ENCODE results near the gene SLC4A11. TPM values are rescaled to one million over a fixed set of nuclear protein-coding genes. Genes with fewer than 3 reads are reported as not detected.

Gene SLC4A11
- total and polyA plus RNA-seq, 2 experiments from 2014 or later = 14.8 to 17.1 TPM

DNA sequence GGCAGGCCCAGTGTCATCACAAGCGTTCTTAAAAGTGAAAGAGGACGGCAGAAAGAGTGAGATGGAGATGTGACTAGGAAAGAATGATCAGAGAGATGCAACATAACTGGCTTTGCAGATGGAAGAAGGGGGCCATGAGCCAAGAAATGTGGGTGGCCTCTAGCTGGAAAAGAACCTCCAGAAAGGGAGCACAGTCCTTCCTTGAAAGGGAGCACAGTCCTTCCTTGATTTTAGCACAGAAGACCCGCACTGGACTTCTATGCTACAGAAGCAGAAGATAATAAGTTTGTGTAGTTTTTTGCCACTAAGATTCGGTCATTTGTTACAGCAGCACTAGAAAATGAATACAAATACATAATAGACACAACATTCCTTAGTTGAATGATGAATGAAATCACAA lies 58.7 kb downstream of the SLC4A11 start:
- Histone ChIP-seq H3K27me3 (ENCODE audit: insufficient read depth) (no peaks in the 10 kb centered on the region), H3K79me2 (replicated peaks; ENCODE audit: insufficient read depth) (peaks cover 14% of the 10 kb centered on the region), H3K4me3 (no peak overlapping the region), H3K4me2 (no peak overlapping the region), H2AFZ (no peak overlapping the region), H3K36me3 (ENCODE audit: insufficient read depth) (no peaks in the 10 kb centered on the region), H4K20me1 (replicated peaks; ENCODE audit: insufficient read depth) (peaks cover 3% of the 10 kb centered on the region; the same call in 1 of the 2 replicates), H3K9me2 (ENCODE audit: insufficient read depth) (no peaks in the 10 kb centered on the region), H3K27ac (ENCODE audit: low read depth) (no peak overlapping the region), H3K4me1 (ENCODE audit: insufficient read depth) (peaks cover 3% of the 10 kb centered on the region; the same call in 1 of the 2 replicates), H3F3A (replicated peaks; ENCODE audit: low read depth) (no peaks in the 10 kb centered on the region)
- peaks cover 7% of the 10 kb centered on the region; the same call in 2 of the 3 replicates for H3K4me1 Mint-ChIP-seq
- H3K27me3 Mint-ChIP-seq (ENCODE audit: insufficient read depth, low read depth, poor library complexity) = peaks cover 2% of the 10 kb centered on the region
- H3K36me3 Mint-ChIP-seq (ENCODE audit: low read depth) = no peaks in the 10 kb centered on the region
- TF ChIP-seq, protein P1, sequence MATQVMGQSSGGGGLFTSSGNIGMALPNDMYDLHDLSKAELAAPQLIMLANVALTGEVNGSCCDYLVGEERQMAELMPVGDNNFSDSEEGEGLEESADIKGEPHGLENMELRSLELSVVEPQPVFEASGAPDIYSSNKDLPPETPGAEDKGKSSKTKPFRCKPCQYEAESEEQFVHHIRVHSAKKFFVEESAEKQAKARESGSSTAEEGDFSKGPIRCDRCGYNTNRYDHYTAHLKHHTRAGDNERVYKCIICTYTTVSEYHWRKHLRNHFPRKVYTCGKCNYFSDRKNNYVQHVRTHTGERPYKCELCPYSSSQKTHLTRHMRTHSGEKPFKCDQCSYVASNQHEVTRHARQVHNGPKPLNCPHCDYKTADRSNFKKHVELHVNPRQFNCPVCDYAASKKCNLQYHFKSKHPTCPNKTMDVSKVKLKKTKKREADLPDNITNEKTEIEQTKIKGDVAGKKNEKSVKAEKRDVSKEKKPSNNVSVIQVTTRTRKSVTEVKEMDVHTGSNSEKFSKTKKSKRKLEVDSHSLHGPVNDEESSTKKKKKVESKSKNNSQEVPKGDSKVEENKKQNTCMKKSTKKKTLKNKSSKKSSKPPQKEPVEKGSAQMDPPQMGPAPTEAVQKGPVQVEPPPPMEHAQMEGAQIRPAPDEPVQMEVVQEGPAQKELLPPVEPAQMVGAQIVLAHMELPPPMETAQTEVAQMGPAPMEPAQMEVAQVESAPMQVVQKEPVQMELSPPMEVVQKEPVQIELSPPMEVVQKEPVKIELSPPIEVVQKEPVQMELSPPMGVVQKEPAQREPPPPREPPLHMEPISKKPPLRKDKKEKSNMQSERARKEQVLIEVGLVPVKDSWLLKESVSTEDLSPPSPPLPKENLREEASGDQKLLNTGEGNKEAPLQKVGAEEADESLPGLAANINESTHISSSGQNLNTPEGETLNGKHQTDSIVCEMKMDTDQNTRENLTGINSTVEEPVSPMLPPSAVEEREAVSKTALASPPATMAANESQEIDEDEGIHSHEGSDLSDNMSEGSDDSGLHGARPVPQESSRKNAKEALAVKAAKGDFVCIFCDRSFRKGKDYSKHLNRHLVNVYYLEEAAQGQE (IDR thresholded peaks at IDR 0.05; ENCODE audit: unreplicated experiment) = no peak
- TF ChIP-seq, protein P2, sequence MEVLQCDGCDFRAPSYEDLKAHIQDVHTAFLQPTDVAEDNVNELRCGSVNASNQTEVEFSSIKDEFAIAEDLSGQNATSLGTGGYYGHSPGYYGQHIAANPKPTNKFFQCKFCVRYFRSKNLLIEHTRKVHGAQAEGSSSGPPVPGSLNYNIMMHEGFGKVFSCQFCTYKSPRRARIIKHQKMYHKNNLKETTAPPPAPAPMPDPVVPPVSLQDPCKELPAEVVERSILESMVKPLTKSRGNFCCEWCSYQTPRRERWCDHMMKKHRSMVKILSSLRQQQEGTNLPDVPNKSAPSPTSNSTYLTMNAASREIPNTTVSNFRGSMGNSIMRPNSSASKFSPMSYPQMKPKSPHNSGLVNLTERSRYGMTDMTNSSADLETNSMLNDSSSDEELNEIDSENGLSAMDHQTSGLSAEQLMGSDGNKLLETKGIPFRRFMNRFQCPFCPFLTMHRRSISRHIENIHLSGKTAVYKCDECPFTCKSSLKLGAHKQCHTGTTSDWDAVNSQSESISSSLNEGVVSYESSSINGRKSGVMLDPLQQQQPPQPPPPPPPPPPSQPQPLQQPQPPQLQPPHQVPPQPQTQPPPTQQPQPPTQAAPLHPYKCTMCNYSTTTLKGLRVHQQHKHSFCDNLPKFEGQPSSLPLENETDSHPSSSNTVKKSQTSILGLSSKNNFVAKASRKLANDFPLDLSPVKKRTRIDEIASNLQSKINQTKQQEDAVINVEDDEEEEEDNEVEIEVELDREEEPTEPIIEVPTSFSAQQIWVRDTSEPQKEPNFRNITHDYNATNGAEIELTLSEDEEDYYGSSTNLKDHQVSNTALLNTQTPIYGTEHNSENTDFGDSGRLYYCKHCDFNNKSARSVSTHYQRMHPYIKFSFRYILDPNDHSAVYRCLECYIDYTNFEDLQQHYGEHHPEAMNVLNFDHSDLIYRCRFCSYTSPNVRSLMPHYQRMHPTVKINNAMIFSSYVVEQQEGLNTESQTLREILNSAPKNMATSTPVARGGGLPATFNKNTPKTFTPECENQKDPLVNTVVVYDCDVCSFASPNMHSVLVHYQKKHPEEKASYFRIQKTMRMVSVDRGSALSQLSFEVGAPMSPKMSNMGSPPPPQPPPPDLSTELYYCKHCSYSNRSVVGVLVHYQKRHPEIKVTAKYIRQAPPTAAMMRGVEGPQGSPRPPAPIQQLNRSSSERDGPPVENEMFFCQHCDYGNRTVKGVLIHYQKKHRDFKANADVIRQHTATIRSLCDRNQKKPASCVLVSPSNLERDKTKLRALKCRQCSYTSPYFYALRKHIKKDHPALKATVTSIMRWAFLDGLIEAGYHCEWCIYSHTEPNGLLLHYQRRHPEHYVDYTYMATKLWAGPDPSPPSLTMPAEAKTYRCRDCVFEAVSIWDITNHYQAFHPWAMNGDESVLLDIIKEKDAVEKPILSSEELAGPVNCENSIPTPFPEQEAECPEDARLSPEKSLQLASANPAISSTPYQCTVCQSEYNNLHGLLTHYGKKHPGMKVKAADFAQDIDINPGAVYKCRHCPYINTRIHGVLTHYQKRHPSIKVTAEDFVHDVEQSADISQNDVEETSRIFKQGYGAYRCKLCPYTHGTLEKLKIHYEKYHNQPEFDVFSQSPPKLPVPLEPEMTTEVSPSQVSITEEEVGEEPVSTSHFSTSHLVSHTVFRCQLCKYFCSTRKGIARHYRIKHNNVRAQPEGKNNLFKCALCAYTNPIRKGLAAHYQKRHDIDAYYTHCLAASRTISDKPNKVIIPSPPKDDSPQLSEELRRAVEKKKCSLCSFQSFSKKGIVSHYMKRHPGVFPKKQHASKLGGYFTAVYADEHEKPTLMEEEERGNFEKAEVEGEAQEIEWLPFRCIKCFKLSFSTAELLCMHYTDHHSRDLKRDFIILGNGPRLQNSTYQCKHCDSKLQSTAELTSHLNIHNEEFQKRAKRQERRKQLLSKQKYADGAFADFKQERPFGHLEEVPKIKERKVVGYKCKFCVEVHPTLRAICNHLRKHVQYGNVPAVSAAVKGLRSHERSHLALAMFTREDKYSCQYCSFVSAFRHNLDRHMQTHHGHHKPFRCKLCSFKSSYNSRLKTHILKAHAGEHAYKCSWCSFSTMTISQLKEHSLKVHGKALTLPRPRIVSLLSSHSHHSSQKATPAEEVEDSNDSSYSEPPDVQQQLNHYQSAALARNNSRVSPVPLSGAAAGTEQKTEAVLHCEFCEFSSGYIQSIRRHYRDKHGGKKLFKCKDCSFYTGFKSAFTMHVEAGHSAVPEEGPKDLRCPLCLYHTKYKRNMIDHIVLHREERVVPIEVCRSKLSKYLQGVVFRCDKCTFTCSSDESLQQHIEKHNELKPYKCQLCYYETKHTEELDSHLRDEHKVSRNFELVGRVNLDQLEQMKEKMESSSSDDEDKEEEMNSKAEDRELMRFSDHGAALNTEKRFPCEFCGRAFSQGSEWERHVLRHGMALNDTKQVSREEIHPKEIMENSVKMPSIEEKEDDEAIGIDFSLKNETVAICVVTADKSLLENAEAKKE (CRISPR knock-in tag; IDR thresholded peaks at IDR 0.05) = no peak
- no peak for TF ChIP-seq JUNB (IDR thresholded peaks at IDR 0.05; ENCODE audit: unreplicated experiment)
- TF ChIP-seq, protein P3, sequence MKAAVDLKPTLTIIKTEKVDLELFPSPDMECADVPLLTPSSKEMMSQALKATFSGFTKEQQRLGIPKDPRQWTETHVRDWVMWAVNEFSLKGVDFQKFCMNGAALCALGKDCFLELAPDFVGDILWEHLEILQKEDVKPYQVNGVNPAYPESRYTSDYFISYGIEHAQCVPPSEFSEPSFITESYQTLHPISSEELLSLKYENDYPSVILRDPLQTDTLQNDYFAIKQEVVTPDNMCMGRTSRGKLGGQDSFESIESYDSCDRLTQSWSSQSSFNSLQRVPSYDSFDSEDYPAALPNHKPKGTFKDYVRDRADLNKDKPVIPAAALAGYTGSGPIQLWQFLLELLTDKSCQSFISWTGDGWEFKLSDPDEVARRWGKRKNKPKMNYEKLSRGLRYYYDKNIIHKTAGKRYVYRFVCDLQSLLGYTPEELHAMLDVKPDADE (IDR thresholded peaks at IDR 0.05) = no peak
- no peak for TF ChIP-seq CREB1 (CRISPR knock-in tag; IDR thresholded peaks at IDR 0.05; ENCODE audit: low read depth)
- no peak for TF ChIP-seq NANOG (IDR thresholded peaks at IDR 0.05; ENCODE audit: borderline replicate concordance)
- TF ChIP-seq STAT1 (IDR thresholded peaks at IDR 0.05; ENCODE audit: unreplicated experiment) = no peak
- no peak for TF ChIP-seq EZH2phosphoT487 (IDR thresholded peaks at IDR 0.05; ENCODE audit: unreplicated experiment)
- TF ChIP-seq, protein P4, sequence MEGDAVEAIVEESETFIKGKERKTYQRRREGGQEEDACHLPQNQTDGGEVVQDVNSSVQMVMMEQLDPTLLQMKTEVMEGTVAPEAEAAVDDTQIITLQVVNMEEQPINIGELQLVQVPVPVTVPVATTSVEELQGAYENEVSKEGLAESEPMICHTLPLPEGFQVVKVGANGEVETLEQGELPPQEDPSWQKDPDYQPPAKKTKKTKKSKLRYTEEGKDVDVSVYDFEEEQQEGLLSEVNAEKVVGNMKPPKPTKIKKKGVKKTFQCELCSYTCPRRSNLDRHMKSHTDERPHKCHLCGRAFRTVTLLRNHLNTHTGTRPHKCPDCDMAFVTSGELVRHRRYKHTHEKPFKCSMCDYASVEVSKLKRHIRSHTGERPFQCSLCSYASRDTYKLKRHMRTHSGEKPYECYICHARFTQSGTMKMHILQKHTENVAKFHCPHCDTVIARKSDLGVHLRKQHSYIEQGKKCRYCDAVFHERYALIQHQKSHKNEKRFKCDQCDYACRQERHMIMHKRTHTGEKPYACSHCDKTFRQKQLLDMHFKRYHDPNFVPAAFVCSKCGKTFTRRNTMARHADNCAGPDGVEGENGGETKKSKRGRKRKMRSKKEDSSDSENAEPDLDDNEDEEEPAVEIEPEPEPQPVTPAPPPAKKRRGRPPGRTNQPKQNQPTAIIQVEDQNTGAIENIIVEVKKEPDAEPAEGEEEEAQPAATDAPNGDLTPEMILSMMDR (conservative IDR thresholded peaks at IDR 0.05; ENCODE audit: low read depth in 2 of 2) = no peak
- no peak for TF ChIP-seq EZH2 (IDR thresholded peaks at IDR 0.05; ENCODE audit: low read depth, unreplicated experiment)
- no peak for TF ChIP-seq ZNF331 (CRISPR knock-in tag; IDR thresholded peaks at IDR 0.05; ENCODE audit: low read depth)
- TF ChIP-seq ZNF114 (CRISPR knock-in tag; IDR thresholded peaks at IDR 0.05) = no peak
- no peak for TF ChIP-seq POLR2AphosphoS5 (IDR thresholded peaks at IDR 0.05; ENCODE audit: low read depth)
- no peak overlapping the region for H3K27ac Mint-ChIP-seq
- DNase-seq (ENCODE audit: low spot score) (no peak), ATAC-seq (no peak)
- H3K9me3 Mint-ChIP-seq = no peaks in the 10 kb centered on the region
- H3K4me3 Mint-ChIP-seq = no peak overlapping the region

All from GM23338 (cell line).